Lung (tissue), 12 donors: ENCODE measurements around the gene VPS25. TPM values are rescaled to one million over a fixed set of nuclear protein-coding genes. Genes with fewer than 3 reads are reported as not detected.

Source experiments
- ATAC-seq: fragments of 200-7000 bp; cut with Tn5 transposase; one replicate; pipeline ENCODE4 v1.9.1; 2020; ENCODE audit warnings: moderate number of reproducible peaks; ENCODE audit not compliant: insufficient read depth, low FRiP score
- DNase-seq, 3 donors: peaks; one replicate each; pipeline ENCODE4 v3.0.0-alpha.2; 2013 to 2017
- H3K27ac ChIP-seq, 2 donors: one replicate each; pipeline ENCODE4 v1.5.1; 2013; ENCODE audit warnings: mild to moderate bottlenecking in 2 of 2, moderate library complexity in 2 of 2, control low read depth in 1 of 2, inconsistent platforms in 1 of 2, low read depth in 1 of 2, low read length in 1 of 2
- H3K27me3 ChIP-seq, 3 donors: one replicate each; pipeline ENCODE4 v1.5.1; 2013; ENCODE audit warnings: low read length in 2 of 3; ENCODE audit not compliant: control insufficient read depth in 3 of 3, insufficient read depth in 3 of 3
- H3K36me3 ChIP-seq, 4 donors: one replicate each; pipeline ENCODE4 v1.5.1; 2013; ENCODE audit warnings: low read length in 4 of 4, mild to moderate bottlenecking in 1 of 4, moderate library complexity in 1 of 4; ENCODE audit not compliant: control insufficient read depth in 4 of 4, insufficient read depth in 4 of 4
- H3K4me1 ChIP-seq, 5 donors: one replicate each; pipeline ENCODE4 v1.5.1; 2013; ENCODE audit warnings: low read length in 5 of 5, mild to moderate bottlenecking in 2 of 5, moderate library complexity in 1 of 5; ENCODE audit not compliant: control insufficient read depth in 5 of 5, insufficient read depth in 5 of 5
- H3K4me3 ChIP-seq: one replicate; pipeline ENCODE4 v1.5.1; 2013; ENCODE audit warnings: mild to moderate bottlenecking, control low read depth, moderate library complexity
- H3K9ac ChIP-seq, 2 donors: one replicate each; pipeline ENCODE4 v1.5.1; 2013; ENCODE audit warnings: low read length in 2 of 2, control low read depth in 1 of 2; ENCODE audit not compliant: insufficient read depth in 1 of 2
- H3K9me3 ChIP-seq, 4 donors: one replicate each; pipeline ENCODE4 v1.5.1; 2013; ENCODE audit warnings: low read length in 3 of 4, mild to moderate bottlenecking in 1 of 4, moderate library complexity in 1 of 4; ENCODE audit not compliant: control insufficient read depth in 4 of 4, insufficient read depth in 3 of 4
- WGBS, 2 donors: extraction: QIAGEN DNeasy Blood & Tissue Kit; methylation state at CpG; one replicate each; pipeline ENCODE4 v1.1.7; 2013; 5-methylcytosine and 5-hydroxymethylcytosine counted together
- polyA plus RNA-seq, 2 donors: library from polyadenylated mRNA; stranded (reverse); fragments of 200-250 nt; gene quantifications; one replicate each; pipeline ENCODE4 v1.2.1, GENCODE V29; 2013
- total RNA-seq, 2 donors: library from RNA; depleted of rRNA in 1 of 2; stranded (reverse); fragments of >200 nt in 1 of 2; gene quantifications; one replicate each; pipeline ENCODE4 v1.2.1, GENCODE V29; 2014 to 2021
- TF ChIP-seq, protein P1 (sequence below): IDR thresholded peaks from 2 replicates; pipeline ENCODE4 v1.5.1; 2012; ENCODE audit warnings: mild to moderate bottlenecking; ENCODE audit errors: control extremely low read depth, extremely low read depth
- donor health status: control.
- donor health status: control.
- donor health status: Bipolar disorder and iron deficiency.
- donor health status: healthy.
- donor health status: DM: yes; HTN: yes; CAD: no.

Gene VPS25
- total and polyA plus RNA-seq, 4 donors: 42.4 to 93.7 (median 55.0) TPM

DNA sequence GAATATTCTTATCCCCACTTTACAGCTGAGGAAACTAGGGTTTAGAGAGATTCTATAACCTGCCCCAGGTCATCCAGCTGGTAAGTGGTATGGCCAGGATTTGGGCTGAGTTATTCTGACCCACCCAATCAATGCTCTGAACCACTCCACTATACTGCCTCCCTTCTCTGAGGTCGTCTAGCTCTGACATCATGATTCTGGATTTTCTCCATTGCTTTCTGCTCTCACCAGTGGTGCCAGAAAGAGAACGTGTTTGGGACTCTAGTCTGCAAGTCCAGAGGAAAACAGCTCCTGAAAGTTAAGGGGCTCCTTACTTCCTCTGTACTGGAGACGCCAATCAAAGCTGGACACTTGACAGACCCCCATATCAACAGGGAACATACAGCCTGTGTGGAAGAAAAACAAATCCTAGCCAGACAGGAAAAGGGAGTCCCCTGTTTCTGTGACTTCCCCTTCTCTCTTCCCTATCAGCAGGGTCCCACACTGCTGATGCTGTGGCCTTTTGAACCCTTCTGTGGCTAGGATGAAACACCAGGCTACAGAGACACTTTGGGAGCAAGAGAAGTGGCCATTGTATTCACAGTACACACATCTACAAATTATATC lies 22.4 kb upstream of the VPS25 start:
- Histone ChIP-seq H3K9me3 (no peaks in the 10 kb centered on the region), H3K4me1 (peaks cover 0 to 36% (median 10%) of the 10 kb centered on the region in 5 donors), H3K27ac (peak overlapping the region in 1 of 2 donors; percentile 67), H3K9ac (no peak overlapping the region), H3K36me3 (no peaks in the 10 kb centered on the region), H3K4me3 (no peak overlapping the region), H3K27me3 (no peaks in the 10 kb centered on the region)
- DNase-seq: peak in 2 of 3 donors; percentile 38 to 50
- 7 to 12% methylated on average over 3 of the region's 3 CpGs for WGBS, 2 donors
- TF ChIP-seq, protein P1, sequence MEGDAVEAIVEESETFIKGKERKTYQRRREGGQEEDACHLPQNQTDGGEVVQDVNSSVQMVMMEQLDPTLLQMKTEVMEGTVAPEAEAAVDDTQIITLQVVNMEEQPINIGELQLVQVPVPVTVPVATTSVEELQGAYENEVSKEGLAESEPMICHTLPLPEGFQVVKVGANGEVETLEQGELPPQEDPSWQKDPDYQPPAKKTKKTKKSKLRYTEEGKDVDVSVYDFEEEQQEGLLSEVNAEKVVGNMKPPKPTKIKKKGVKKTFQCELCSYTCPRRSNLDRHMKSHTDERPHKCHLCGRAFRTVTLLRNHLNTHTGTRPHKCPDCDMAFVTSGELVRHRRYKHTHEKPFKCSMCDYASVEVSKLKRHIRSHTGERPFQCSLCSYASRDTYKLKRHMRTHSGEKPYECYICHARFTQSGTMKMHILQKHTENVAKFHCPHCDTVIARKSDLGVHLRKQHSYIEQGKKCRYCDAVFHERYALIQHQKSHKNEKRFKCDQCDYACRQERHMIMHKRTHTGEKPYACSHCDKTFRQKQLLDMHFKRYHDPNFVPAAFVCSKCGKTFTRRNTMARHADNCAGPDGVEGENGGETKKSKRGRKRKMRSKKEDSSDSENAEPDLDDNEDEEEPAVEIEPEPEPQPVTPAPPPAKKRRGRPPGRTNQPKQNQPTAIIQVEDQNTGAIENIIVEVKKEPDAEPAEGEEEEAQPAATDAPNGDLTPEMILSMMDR: no peak
- no peak for ATAC-seq

GRCh38 chr17:42751628-42752027 lies 21.6 kb upstream of the VPS25 start:
- Histone ChIP-seq H3K4me1 (peaks cover 0 to 36% (median 10%) of the 10 kb centered on the region in 5 donors), H3K36me3 (no peaks in the 10 kb centered on the region), H3K27ac (no peak overlapping the region), H3K9me3 (no peaks in the 10 kb centered on the region), H3K4me3 (no peak overlapping the region), H3K27me3 (no peaks in the 10 kb centered on the region), H3K9ac (peak overlapping the region in 1 of 2 donors; percentile 23)
- peak in 1 of 3 donors; percentile 65 for DNase-seq
- ATAC-seq: no peak
- TF ChIP-seq, protein P1: no peak
- 66 to 68% methylated on average over 7 of the region's 7 CpGs for WGBS, 2 donors

DNA sequence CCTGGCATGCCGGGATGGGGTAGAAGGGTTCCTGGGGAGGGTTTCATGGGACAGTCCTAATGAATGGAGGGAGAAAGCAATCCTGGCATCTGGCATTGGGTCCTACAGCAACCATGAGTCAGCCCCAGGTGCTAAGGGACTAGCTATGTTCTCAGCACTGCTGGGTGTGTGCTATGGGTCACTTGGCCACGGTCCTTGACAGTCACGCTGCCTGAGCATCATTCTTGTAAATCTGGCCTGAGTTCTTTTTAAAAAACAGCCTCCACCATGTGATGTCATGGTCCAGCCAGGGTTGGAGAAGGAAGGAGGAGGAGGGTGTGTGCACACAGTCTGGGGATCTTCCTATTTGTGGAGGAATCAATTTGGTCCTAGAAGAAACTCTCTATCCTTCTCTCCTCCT lies 18.5 kb upstream of the VPS25 start:
- Histone ChIP-seq H3K27ac (no peak overlapping the region), H3K4me1 (peaks cover under 1 to 19% (median 5%) of the 10 kb centered on the region in 5 donors), H3K9me3 (no peaks in the 10 kb centered on the region), H3K4me3 (no peak overlapping the region), H3K27me3 (no peaks in the 10 kb centered on the region), H3K9ac (no peak overlapping the region), H3K36me3 (no peaks in the 10 kb centered on the region)
- WGBS, 2 donors: 77 to 93% methylated on average over 3 of the region's 3 CpGs
- ATAC-seq: no peak
- no peak for DNase-seq
- TF ChIP-seq, protein P1: no peak
